Activated gamma-delta T cell treated with Interleukin-2 at 50 U/mL for 16 hours (primary cell): Measurements from ENCODE around the gene ADCY3.
"Not testable (repeated sequence)": the region's sequence is repeated elsewhere in the genome, so short reads cannot be mapped to it uniquely, and the experiment has no call there.

Experiments
- DNase-seq: peaks from one replicate; pipeline ENCODE4 v3.0.0-alpha.2; 2020

ADCY3 gene

GRCh38 chr2:24842081-24843050 lies 77.7 kb downstream of the ADCY3 start:
- no peak for DNase-seq

- no peak for DNase-seq
Observed at GRCh38 chr2:24840962-24841945, 78.8 kb downstream of the ADCY3 start.

GRCh38 chr2:24840164-24840869 lies 79.7 kb downstream of the ADCY3 start:
- DNase-seq = no peak

GRCh38 chr2:24839729-24840128 lies 80.3 kb downstream of the ADCY3 start:
- no peak for DNase-seq

- DNase-seq = no peak
Observed at GRCh38 chr2:24838541-24838940, 81.5 kb downstream of the ADCY3 start.

- DNase-seq = no peak
Observed at GRCh38 chr2:24837996-24838513, 82.0 kb downstream of the ADCY3 start.

GRCh38 chr2:24836706-24837105 lies 83.3 kb downstream of the ADCY3 start:
- no peak for DNase-seq

GRCh38 chr2:24836206-24836605 lies 83.8 kb downstream of the ADCY3 start:
- no peak for DNase-seq

- DNase-seq = not testable (repeated sequence)
Observed at GRCh38 chr2:24835411-24835810, 84.6 kb downstream of the ADCY3 start.

GRCh38 chr2:24834733-24835395 lies 85.2 kb downstream of the ADCY3 start:
- no peak for DNase-seq

- no peak for DNase-seq
Observed at GRCh38 chr2:24833821-24834732, 86.0 kb downstream of the ADCY3 start.

- DNase-seq = no peak
Observed at GRCh38 chr2:24832931-24833701, 86.9 kb downstream of the ADCY3 start.

GRCh38 chr2:24832521-24832920 lies 87.5 kb downstream of the ADCY3 start:
- DNase-seq = no peak

GRCh38 chr2:24832073-24832461 lies 88.0 kb downstream of the ADCY3 start:
- no peak for DNase-seq

GRCh38 chr2:24831221-24832072 lies 88.6 kb downstream of the ADCY3 start:
- DNase-seq = no peak

GRCh38 chr2:24830786-24831185 lies 89.3 kb downstream of the ADCY3 start:
- no peak for DNase-seq

- no peak for DNase-seq
Observed at GRCh38 chr2:24830351-24830750, 89.7 kb downstream of the ADCY3 start.

- DNase-seq = no peak
Observed at GRCh38 chr2:24828238-24828996, 91.6 kb downstream of the ADCY3 start.
